Endothelial cell of umbilical vein (primary cell): ENCODE data around the gene SPA17. TPM values are rescaled to one million over a fixed set of nuclear protein-coding genes. Genes with fewer than 3 reads are reported as not detected.

Experiments used
- BruUV-seq: library from RNA; stranded (reverse); fragments of 400-500 nt; replicated peaks from 2 replicates; lab custom pipeline; 2021; lab: Mats Ljungman, UMichigan
- CTCF ChIA-PET: fragments of 300-600, 350-600 bp; sonication (Branson Sonifier 250); formaldehyde crosslinking; loops from one replicate; lab custom pipeline; 2021; ENCODE audit warnings: antibody characterized with exemption, inconsistent platforms; lab: Charles Lee
- POLR2A ChIA-PET: fragments of 300-600, 350-600 bp; sonication (Branson Sonifier 250); formaldehyde crosslinking; loops from one replicate; lab custom pipeline; 2021; ENCODE audit warnings: antibody characterized with exemption, inconsistent platforms; lab: Charles Lee
- DNase-seq: peaks from one replicate; pipeline ENCODE4 v3.0.0-alpha.2; 2011; ENCODE audit warnings: low read depth, low spot score
- FAIRE-seq: peaks from 2 replicates; lab custom pipeline; 2011; peaks lifted over from hg19 to GRCh38; lab: Jason Lieb, UNC
- H2AFZ ChIP-seq: 2 replicates; pipeline ENCODE4 v1.6.0; 2012; ENCODE audit warnings: low read depth, low read length, control low read depth, inconsistent platforms
- H3K27ac ChIP-seq: 2 replicates; pipeline ENCODE4 v1.5.1; 2011; ENCODE audit warnings: low read depth, mild to moderate bottlenecking, control low read depth, low read length, moderate library complexity; ENCODE audit not compliant: insufficient read depth
- H3K27me3 ChIP-seq, 2 experiments: 2 replicates each; pipeline versions ENCODE4 v1.6.0 to v1.6.1; 2011; ENCODE audit warnings: low read length in 2 of 2, mixed read lengths in 1 of 2; ENCODE audit not compliant: control insufficient read depth in 2 of 2, insufficient read depth in 2 of 2
- H3K36me3 ChIP-seq, 2 experiments: 2 replicates in 1 of 2; 3 replicates in 1 of 2; pipeline ENCODE4 v1.5.1; 2011; ENCODE audit warnings: low read length in 2 of 2, mild to moderate bottlenecking in 1 of 2, moderate library complexity in 1 of 2; ENCODE audit not compliant: control insufficient read depth in 2 of 2, insufficient read depth in 2 of 2; ENCODE audit errors: extremely low read depth in 1 of 2
- H3K4me1 ChIP-seq: 3 replicates; pipeline ENCODE4 v1.5.1; 2011; ENCODE audit warnings: mild to moderate bottlenecking, low read length; ENCODE audit not compliant: control insufficient read depth, insufficient read depth; ENCODE audit errors: extremely low read depth
- H3K4me2 ChIP-seq: 2 replicates; pipeline ENCODE4 v1.6.1; 2011; ENCODE audit warnings: low read length, control low read depth, mixed read lengths; ENCODE audit not compliant: insufficient read depth
- H3K4me3 ChIP-seq, 3 experiments: fragments of 200-600 bp in 1 of 3; sonication (generic), shearing (Covaris generic) in 1 of 3; replicated peaks in 1 of 3; 2 replicates each; pipeline ENCODE4 v1.5.1; 2011 to 2016; ENCODE audit warnings: control low read depth in 3 of 3, low read length in 3 of 3, mild to moderate bottlenecking in 2 of 3, inconsistent platforms in 1 of 3, low read depth in 1 of 3, moderate library complexity in 1 of 3; ENCODE audit not compliant: insufficient read depth in 1 of 3
- H3K79me2 ChIP-seq: 2 replicates; pipeline ENCODE4 v1.6.0; 2012; ENCODE audit warnings: low read length, inconsistent platforms; ENCODE audit not compliant: control insufficient read depth, insufficient read depth
- H3K9ac ChIP-seq: replicated peaks from 2 replicates; pipeline ENCODE3; 2011; ENCODE audit warnings: low read length, control low read depth; ENCODE audit not compliant: insufficient read depth; ENCODE audit errors: extremely low read depth
- H3K9me1 ChIP-seq: replicated peaks from 3 replicates; pipeline ENCODE4 v1.6.0; 2011; ENCODE audit warnings: mild to moderate bottlenecking, low read length; ENCODE audit not compliant: control insufficient read depth, insufficient read depth; ENCODE audit errors: extremely low read depth
- H3K9me3 ChIP-seq: replicated peaks from 2 replicates; pipeline ENCODE4 v1.5.1; 2012; ENCODE audit warnings: low read length, inconsistent platforms; ENCODE audit not compliant: control insufficient read depth, insufficient read depth
- H4K20me1 ChIP-seq: replicated peaks from 2 replicates; pipeline ENCODE3; 2011; ENCODE audit warnings: mild to moderate bottlenecking, low read length; ENCODE audit not compliant: control insufficient read depth, insufficient read depth; ENCODE audit errors: extremely low read depth
- EZH2 ChIP-seq: IDR thresholded peaks from 2 replicates; pipeline ENCODE4 v1.6.1; 2012; ENCODE audit warnings: borderline replicate concordance, low read depth, mild to moderate bottlenecking, moderate library complexity, low read length, inconsistent platforms; ENCODE audit not compliant: severe bottlenecking
- MYC ChIP-seq: IDR thresholded peaks from one replicate; pipeline ENCODE4 v1.6.1; 2011; ENCODE audit warnings: mild to moderate bottlenecking, low read depth, low read length
- POLR2A ChIP-seq: IDR thresholded peaks from 2 replicates; pipeline ENCODE4 v1.6.1; 2012; ENCODE audit warnings: low read depth, mild to moderate bottlenecking, control low read depth, low read length
- POLR2AphosphoS5 ChIP-seq: IDR thresholded peaks from 2 replicates; pipeline ENCODE4 v1.6.1; 2012; ENCODE audit warnings: low read depth, mild to moderate bottlenecking, control low read depth, low read length, moderate library complexity; ENCODE audit not compliant: insufficient read depth
- dilution Hi-C: fragments of 300-500 bp; cut with MboI; formaldehyde crosslinking; loops from one replicate; pipeline ENCODE4 v1.15.0; 2019; ENCODE audit warnings: low sequenced_read_pairs; ENCODE audit not compliant: extremely low pct_ligation_motif_present
- intact Hi-C: fragments of 100-400 bp; cut with micrococcal nuclease; formaldehyde crosslinking; loops from one replicate; pipeline ENCODE4 v1.10.0; 2022
- polyA plus RNA-seq, 4 experiments: library from polyadenylated mRNA; depleted of rRNA in 3 of 4; stranded (reverse) in 3 of 4; unstranded in 1 of 4; fragments of >200 nt; gene quantifications; 2 replicates each; pipeline versions ENCODE4 v1.2.1 to v1.2.3, GENCODE V29; 2011 to 2012; ENCODE audit warnings: missing spikeins in 1 of 4
- small RNA-seq: library from RNA; depleted of rRNA; stranded (forward); fragments of <200 nt; gene quantifications from one replicate; pipeline ENCODE3, GENCODE V24; 2012; ENCODE audit warnings: low replicate concordance, low read depth; ENCODE audit not compliant: insufficient read depth, insufficient read length
- total RNA-seq: library from RNA; stranded (reverse); gene quantifications from 2 replicates; pipeline ENCODE4 v1.2.3, GENCODE V29; 2021
- TF ChIP-seq, protein P1 (sequence below): IDR thresholded peaks from 2 replicates; pipeline ENCODE4 v1.6.1; 2011; ENCODE audit not compliant: insufficient read depth, insufficient read length
- TF ChIP-seq, protein P2 (sequence below), 2 donors: IDR thresholded peaks; 1 replicate in 1 of 2; 2 replicates in 1 of 2; pipeline ENCODE4 v1.5.1; 2011; ENCODE audit warnings: low read length in 2 of 2, mild to moderate bottlenecking in 2 of 2, moderate library complexity in 2 of 2, control low read depth in 1 of 2, inconsistent platforms in 1 of 2, low read depth in 1 of 2; ENCODE audit not compliant: insufficient read depth in 1 of 2; ENCODE audit errors: extremely low read depth in 1 of 2

Gene SPA17
- total and polyA plus RNA-seq, 2 donors (not counting 3 experiments of a cell fraction or from before 2014, with no cell fraction given), result 3.9 to 4.7 TPM

DNA sequence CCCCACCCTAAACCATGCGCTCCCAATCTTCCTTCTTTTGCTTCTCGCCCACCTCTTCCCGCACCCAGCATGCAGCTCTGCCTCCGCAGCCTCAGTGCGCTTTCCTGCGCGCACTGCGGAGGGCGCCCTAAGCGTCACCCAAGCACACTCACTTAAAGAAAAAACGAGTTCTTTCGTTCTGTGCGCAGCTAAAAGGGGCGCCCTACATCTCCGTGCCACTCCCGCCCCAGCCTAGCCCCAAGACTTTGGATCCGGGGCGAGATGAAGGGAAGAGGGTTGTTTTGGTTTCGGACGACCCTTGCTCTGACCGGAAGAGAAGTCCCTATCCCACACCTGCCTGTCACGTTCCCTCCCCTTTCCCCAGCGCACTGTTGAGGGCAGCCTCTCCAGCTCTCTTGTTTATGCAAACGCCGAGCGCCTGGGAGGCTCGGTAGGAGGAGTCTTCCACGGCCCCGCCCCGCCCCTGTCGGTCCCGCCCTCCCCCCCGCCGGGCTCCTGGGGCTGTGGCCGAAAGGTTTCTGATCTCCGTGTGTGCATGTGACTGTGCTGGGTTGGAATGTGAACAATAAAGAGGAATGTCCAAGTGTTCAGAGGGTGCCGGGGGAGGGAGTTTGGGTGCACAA is 73.0 kb downstream of the SPA17 start:
- peak overlapping the region; percentile 49 for H3K4me2 ChIP-seq
- H3K27me3 ChIP-seq, result no peaks in the 10 kb centered on the region
- H3K9me1 ChIP-seq, result no peaks in the 10 kb centered on the region
- intact Hi-C loops, result loop anchor here (1.0 kb wide), 5 partner anchors 17 to 91 kb away; partner anchors contain the start of genes SIAE and SPA17
- TSS peak; percentile 37 for BruUV-seq
- ChIA-PET POLR2A (interaction anchor here (1.3 to 5.0 kb wide), 4 partner anchors 12 to 73 kb away, joined by 6 to 67 read pairs (median 12); partner anchors contain the start of genes SIAE and SPA17), CTCF (interaction anchor here (0.8 to 16.9 kb wide), 24 partner anchors 10 to 151 kb away, joined by 3 to 301 read pairs (median 5); partner anchors contain the start of genes ESAM, MSANTD2, ROBO3 and ROBO4)
- no peaks in the 10 kb centered on the region for H3K9me3 ChIP-seq
- H3K9ac ChIP-seq, result peak overlapping the region; percentile 37
- H3K79me2 ChIP-seq, result no peaks in the 10 kb centered on the region
- H4K20me1 ChIP-seq, result no peaks in the 10 kb centered on the region
- peaks cover 40% of the 10 kb centered on the region for H3K4me1 ChIP-seq
- no peaks in the 10 kb centered on the region for H3K36me3 ChIP-seq
- DNase-seq, result peak; percentile 93
- dilution Hi-C loops, result no loop called here
- TF ChIP-seq MYC (no peak), EZH2 (no peak), POLR2AphosphoS5 (peak; percentile 57), POLR2A (peak; percentile 72)
- TF ChIP-seq, protein P1, sequence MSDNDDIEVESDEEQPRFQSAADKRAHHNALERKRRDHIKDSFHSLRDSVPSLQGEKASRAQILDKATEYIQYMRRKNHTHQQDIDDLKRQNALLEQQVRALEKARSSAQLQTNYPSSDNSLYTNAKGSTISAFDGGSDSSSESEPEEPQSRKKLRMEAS, result no peak
- TF ChIP-seq, protein P2, sequence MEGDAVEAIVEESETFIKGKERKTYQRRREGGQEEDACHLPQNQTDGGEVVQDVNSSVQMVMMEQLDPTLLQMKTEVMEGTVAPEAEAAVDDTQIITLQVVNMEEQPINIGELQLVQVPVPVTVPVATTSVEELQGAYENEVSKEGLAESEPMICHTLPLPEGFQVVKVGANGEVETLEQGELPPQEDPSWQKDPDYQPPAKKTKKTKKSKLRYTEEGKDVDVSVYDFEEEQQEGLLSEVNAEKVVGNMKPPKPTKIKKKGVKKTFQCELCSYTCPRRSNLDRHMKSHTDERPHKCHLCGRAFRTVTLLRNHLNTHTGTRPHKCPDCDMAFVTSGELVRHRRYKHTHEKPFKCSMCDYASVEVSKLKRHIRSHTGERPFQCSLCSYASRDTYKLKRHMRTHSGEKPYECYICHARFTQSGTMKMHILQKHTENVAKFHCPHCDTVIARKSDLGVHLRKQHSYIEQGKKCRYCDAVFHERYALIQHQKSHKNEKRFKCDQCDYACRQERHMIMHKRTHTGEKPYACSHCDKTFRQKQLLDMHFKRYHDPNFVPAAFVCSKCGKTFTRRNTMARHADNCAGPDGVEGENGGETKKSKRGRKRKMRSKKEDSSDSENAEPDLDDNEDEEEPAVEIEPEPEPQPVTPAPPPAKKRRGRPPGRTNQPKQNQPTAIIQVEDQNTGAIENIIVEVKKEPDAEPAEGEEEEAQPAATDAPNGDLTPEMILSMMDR (IDR thresholded peaks at IDR 0.05; ENCODE audit: extremely low read depth in 1 of 2, insufficient read depth in 1 of 2, low read depth in 1 of 2, low read length in 2 of 2), result peak; percentile 62 to 79
- peak; percentile 93 for FAIRE-seq
- peak overlapping the region in 2 of 3 experiments; percentile 36 to 46 for H3K4me3 ChIP-seq
- H2AFZ ChIP-seq, result no peak overlapping the region
- H3K27ac ChIP-seq, result peak overlapping the region; percentile 70

Small RNAs within 50 kb of the gene (small RNA-seq; reads per million reads assigned to genes)
- not detected for gene RNA5SP352

Other genes with a start within 250 kb of the SPA17 start
- not detected in 2 replicates for gene OR8B4, start 249.0 kb upstream of the SPA17 start, total RNA-seq
- not detected in 2 replicates for gene OR8B4, start 249.0 kb upstream of the SPA17 start, polyA plus RNA-seq
- gene OR8B8, start 228.2 kb upstream of the SPA17 start, total RNA-seq, result not detected in 2 replicates
- gene OR8B8, start 228.2 kb upstream of the SPA17 start, polyA plus RNA-seq, result not detected in 2 replicates
- not detected in 2 replicates for gene OR8B12, start 130.2 kb upstream of the SPA17 start, total RNA-seq
- not detected in 2 replicates for gene OR8B12, start 130.2 kb upstream of the SPA17 start, polyA plus RNA-seq
- not detected in 2 replicates for gene OR8A1, start 103.9 kb upstream of the SPA17 start, total RNA-seq
- gene OR8A1, start 103.9 kb upstream of the SPA17 start, polyA plus RNA-seq, result not detected in 2 replicates
- not detected in 2 replicates for gene PANX3, start 62.5 kb upstream of the SPA17 start, total RNA-seq
- gene PANX3, start 62.5 kb upstream of the SPA17 start, polyA plus RNA-seq, result not detected in 2 replicates
- 29.6 and 34.4 TPM in 2 replicates for gene TBRG1, start 51.0 kb upstream of the SPA17 start, total RNA-seq
- gene TBRG1, start 51.0 kb upstream of the SPA17 start, polyA plus RNA-seq, result 22.4 and 24.3 TPM in 2 replicates
- 15.1 and 16.9 TPM in 2 replicates for gene SIAE, start 165 bp upstream of the SPA17 start, total RNA-seq
- 22.1 and 23.9 TPM in 2 replicates for gene SIAE, start 165 bp upstream of the SPA17 start, polyA plus RNA-seq
- 30.9 and 33.5 TPM in 2 replicates for gene NRGN, start 66.0 kb downstream of the SPA17 start, total RNA-seq
- gene NRGN, start 66.0 kb downstream of the SPA17 start, polyA plus RNA-seq, result 29.1 and 31.5 TPM in 2 replicates
- 3.6 and 7.0 TPM in 2 replicates for gene VSIG2, start 78.4 kb downstream of the SPA17 start, total RNA-seq
- 0.94 and 1.2 TPM in 2 replicates for gene VSIG2, start 78.4 kb downstream of the SPA17 start, polyA plus RNA-seq
- 273 and 303 TPM in 2 replicates for gene ESAM, start 88.4 kb downstream of the SPA17 start, total RNA-seq
- gene ESAM, start 88.4 kb downstream of the SPA17 start, polyA plus RNA-seq, result 383 and 451 TPM in 2 replicates
- gene MSANTD2, start 126.5 kb downstream of the SPA17 start, total RNA-seq, result 17.0 and 23.2 TPM in 2 replicates
- gene MSANTD2, start 126.5 kb downstream of the SPA17 start, polyA plus RNA-seq, result 5.5 and 5.6 TPM in 2 replicates
- gene ROBO3, start 191.5 kb downstream of the SPA17 start, total RNA-seq, result 19.3 and 27.1 TPM in 2 replicates
- 65.4 and 79.4 TPM in 2 replicates for gene ROBO3, start 191.5 kb downstream of the SPA17 start, polyA plus RNA-seq
- gene ROBO4, start 224.0 kb downstream of the SPA17 start, total RNA-seq, result 464 and 474 TPM in 2 replicates
- 260 and 346 TPM in 2 replicates for gene ROBO4, start 224.0 kb downstream of the SPA17 start, polyA plus RNA-seq
- not detected in 2 replicates for gene HEPN1, start 245.3 kb downstream of the SPA17 start, total RNA-seq
- not detected in 2 replicates for gene HEPN1, start 245.3 kb downstream of the SPA17 start, polyA plus RNA-seq